ENCODE measurements around the gene TFRC.
"Not testable (repeated sequence)": the region's sequence is repeated elsewhere in the genome, so short reads cannot be mapped to it uniquely, and the experiment has no call there.

TFRC gene

DNA sequence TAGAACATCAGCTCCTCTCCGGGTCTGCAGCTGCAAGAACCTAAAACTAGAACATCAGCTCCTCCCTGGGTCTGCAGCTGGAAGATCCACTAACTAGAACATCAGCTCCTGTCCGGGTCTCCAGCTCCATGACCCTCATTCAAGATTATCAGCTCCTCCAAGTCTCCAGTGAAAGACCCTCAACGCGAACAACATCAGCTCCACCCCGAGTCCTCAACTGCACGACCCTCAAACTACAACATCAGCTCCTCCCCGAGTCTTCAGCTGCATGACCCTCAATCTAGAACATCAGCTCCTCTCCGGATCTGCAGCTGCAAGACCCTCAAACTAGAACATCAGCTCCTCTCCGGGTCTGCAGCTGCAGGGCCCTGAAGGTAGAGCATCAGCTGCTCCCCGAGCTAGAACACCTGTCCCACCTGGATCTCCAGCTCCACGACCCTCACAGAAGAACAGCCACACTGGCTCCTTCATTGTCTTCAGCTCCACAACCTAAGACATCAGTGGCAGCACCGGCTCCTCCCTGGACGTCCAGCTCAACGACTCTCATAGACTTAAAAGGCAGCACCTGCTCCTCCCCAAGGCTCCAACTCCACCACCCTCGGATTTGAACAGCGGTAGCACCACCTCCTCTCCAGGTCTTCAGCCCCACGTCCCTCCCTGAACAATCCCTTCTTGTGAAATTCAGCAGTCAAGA, 77.4 kb downstream of the TFRC start:
- DNase-seq (ENCODE audit: low read depth), result not testable (repeated sequence)

- no peak for DNase-seq (ENCODE audit: low read depth)
Measured at GRCh38 chr3:196003611-196004010, 78.3 kb downstream of the TFRC start.

DNA sequence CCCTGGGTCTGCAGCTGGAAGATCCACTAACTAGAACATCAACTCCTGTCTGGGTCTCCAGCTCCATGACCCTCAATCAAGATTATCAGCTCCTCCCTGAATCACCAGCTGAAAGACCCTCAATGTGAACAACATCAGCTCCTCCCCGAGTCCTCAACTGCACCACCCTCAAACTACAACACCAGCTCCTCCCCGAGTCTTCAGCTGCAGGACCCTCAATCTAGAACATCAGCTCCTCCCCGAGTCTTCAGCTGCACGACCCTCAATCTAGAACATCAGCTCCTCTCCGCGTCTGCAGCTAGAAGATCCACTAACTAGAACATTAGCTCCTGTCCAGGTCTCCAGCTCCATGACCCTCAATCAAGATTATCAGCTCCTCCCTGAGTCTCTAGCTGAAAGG, 79.2 kb downstream of the TFRC start:
- not testable (repeated sequence) for DNase-seq (ENCODE audit: low read depth)

DNA sequence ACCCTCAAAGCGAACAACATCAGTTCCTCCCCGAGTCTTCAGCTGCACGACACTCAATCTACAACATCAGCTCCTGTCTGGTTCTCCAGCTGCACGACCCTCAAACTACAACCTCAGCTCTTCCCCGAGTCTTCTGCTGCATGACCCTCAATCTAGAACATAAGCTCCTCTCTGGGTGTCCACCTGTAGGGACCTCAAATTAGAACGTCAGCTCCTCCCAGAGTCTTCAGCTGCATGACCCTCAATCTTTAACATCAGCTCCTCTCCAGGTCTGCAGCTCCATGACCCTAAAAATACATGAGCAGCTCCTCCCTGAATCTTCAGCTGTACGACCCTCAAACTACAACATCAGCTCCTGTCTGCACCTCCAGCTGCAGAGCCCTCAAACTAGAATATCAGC, 80.7 kb downstream of the TFRC start:
- not testable (repeated sequence) for DNase-seq (ENCODE audit: low read depth)

- not testable (repeated sequence) for DNase-seq (ENCODE audit: low read depth)
Measured at GRCh38 chr3:196000360-196000950, 81.4 kb downstream of the TFRC start.

GRCh38 chr3:195999896-196000295, 82.0 kb downstream of the TFRC start:
- no peak for DNase-seq (ENCODE audit: low read depth)
